ENCODE data around the gene NPLOC4.

NPLOC4 gene

DNA sequence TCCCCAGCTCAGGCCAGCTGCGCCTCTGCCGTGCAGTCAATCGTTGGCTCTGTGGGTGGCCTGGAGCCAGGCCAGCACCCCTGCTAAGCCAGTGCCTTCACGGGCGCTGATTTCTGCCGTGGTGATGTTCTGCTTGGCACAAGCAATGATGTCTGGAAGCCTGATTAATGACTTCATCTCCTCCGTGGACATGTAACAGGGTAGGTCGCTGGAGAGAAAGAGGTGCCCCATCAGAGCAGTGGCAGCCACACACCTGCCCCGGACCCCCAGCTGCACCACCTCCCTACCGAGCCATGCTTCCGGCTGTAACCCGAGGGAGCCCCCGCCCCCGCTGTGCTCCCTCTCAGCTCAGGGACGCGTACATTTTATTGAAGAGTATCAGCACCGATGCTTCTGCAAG is 44.8 kb upstream of the NPLOC4 start (continued):
- TF ChIP-seq ZEB2 (tag by site-specific recombination; IDR thresholded peaks at IDR 0.05) (0 out of 2 replicates have a peak, but pooled peaks have one; percentile 33), PRDM2 (tag by site-specific recombination; IDR thresholded peaks at IDR 0.05; ENCODE audit: borderline replicate concordance) (no peak), ZNF221 (tag by site-specific recombination; IDR thresholded peaks at IDR 0.05; ENCODE audit: borderline replicate concordance) (no peak), GLI2 (tag by site-specific recombination; IDR thresholded peaks at IDR 0.05; ENCODE audit: borderline replicate concordance, low read depth) (no peak), SP7 (tag by site-specific recombination; IDR thresholded peaks at IDR 0.05) (no peak), ZNF521 (tag by site-specific recombination; IDR thresholded peaks at IDR 0.05) (no peak), ZNF423 (tag by site-specific recombination; IDR thresholded peaks at IDR 0.05) (peak; percentile 83), CTCF (tag by site-specific recombination; IDR thresholded peaks at IDR 0.05) (no peak), ZNF645 (tag by site-specific recombination; IDR thresholded peaks at IDR 0.05) (no peak), ZNF19 (tag by site-specific recombination; IDR thresholded peaks at IDR 0.05; ENCODE audit: low read depth) (no peak), ZNF510 (tag by site-specific recombination; IDR thresholded peaks at IDR 0.05; ENCODE audit: insufficient replicate concordance) (no peak), ZNF157 (tag by site-specific recombination; IDR thresholded peaks at IDR 0.05) (no peak), ZNF341 (tag by site-specific recombination; IDR thresholded peaks at IDR 0.05; ENCODE audit: low read depth) (peak; percentile 31; the same call in 1 of the 2 replicates), MYNN (tag by site-specific recombination; IDR thresholded peaks at IDR 0.05; ENCODE audit: borderline replicate concordance) (no peak), ZNF488 (tag by site-specific recombination; IDR thresholded peaks at IDR 0.05) (no peak), EGR2 (tag by site-specific recombination; IDR thresholded peaks at IDR 0.05; ENCODE audit: low read depth) (0 out of 2 replicates have a peak, but pooled peaks have one; percentile 29), ZNF677 (tag by site-specific recombination; IDR thresholded peaks at IDR 0.05) (no peak), GLIS2 (tag by site-specific recombination; IDR thresholded peaks at IDR 0.05) (0 out of 2 replicates have a peak, but pooled peaks have one; percentile 51), SP2 (tag by site-specific recombination; IDR thresholded peaks at IDR 0.05) (no peak; the same call in 1 of the 2 replicates), ZNF366 (tag by site-specific recombination; conservative IDR thresholded peaks at IDR 0.05) (no peak), ZIC2 (tag by site-specific recombination; IDR thresholded peaks at IDR 0.05) (peak; percentile 93), ZBTB17 (tag by site-specific recombination; IDR thresholded peaks at IDR 0.05) (peak; percentile 43), ZNF544 (tag by site-specific recombination; IDR thresholded peaks at IDR 0.05) (no peak)
- TF ChIP-seq, protein P1, sequence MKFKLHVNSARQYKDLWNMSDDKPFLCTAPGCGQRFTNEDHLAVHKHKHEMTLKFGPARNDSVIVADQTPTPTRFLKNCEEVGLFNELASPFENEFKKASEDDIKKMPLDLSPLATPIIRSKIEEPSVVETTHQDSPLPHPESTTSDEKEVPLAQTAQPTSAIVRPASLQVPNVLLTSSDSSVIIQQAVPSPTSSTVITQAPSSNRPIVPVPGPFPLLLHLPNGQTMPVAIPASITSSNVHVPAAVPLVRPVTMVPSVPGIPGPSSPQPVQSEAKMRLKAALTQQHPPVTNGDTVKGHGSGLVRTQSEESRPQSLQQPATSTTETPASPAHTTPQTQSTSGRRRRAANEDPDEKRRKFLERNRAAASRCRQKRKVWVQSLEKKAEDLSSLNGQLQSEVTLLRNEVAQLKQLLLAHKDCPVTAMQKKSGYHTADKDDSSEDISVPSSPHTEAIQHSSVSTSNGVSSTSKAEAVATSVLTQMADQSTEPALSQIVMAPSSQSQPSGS (tag by site-specific recombination; IDR thresholded peaks at IDR 0.05; ENCODE audit: low read depth) = 0 out of 2 replicates have a peak, but pooled peaks have one; percentile 6
- TF ChIP-seq, protein P2, sequence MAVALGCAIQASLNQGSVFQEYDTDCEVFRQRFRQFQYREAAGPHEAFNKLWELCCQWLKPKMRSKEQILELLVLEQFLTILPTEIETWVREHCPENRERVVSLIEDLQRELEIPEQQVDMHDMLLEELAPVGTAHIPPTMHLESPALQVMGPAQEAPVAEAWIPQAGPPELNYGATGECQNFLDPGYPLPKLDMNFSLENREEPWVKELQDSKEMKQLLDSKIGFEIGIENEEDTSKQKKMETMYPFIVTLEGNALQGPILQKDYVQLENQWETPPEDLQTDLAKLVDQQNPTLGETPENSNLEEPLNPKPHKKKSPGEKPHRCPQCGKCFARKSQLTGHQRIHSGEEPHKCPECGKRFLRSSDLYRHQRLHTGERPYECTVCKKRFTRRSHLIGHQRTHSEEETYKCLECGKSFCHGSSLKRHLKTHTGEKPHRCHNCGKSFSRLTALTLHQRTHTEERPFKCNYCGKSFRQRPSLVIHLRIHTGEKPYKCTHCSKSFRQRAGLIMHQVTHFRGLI (tag by site-specific recombination; IDR thresholded peaks at IDR 0.05) = no peak
- TF ChIP-seq, protein P3, sequence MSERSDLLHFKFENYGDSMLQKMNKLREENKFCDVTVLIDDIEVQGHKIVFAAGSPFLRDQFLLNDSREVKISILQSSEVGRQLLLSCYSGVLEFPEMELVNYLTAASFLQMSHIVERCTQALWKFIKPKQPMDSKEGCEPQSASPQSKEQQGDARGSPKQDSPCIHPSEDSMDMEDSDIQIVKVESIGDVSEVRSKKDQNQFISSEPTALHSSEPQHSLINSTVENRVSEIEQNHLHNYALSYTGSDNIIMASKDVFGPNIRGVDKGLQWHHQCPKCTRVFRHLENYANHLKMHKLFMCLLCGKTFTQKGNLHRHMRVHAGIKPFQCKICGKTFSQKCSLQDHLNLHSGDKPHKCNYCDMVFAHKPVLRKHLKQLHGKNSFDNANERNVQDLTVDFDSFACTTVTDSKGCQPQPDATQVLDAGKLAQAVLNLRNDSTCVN (tag by site-specific recombination; optimal IDR thresholded peaks at IDR 0.05) = peak; percentile 22

All from HEK293 (cell line).